ENCODE measurements around the gene DNM3. TPM values are rescaled to one million over a fixed set of nuclear protein-coding genes. Genes with fewer than 3 reads are reported as not detected.

The DNM3 gene
- total and polyA plus RNA-seq, 2 donors (not counting 1 experiment from before 2014, with no cell fraction given): 1.0 to 1.3 TPM

DNA sequence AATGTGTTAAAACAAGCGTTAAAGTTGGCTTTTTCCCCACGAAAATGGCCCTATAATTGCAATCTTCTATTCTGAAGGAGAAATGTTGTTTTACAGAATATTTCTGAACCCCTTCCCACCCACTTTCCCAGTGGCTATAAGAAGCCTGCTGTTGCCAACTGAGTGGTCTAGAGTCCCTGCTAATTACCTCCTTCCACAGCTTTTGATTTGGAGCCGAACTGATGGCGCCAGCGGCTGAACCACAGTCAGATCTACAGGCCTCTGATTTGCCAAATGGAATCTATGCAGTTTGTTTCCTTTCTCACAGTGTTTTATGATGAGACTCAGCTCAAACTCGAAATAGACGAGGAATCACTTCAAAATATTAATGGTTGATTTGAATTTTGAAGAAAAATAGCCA lies 503.1 kb downstream of the DNM3 start:
- Mint-ChIP-seq H3K27me3 (no peaks in the 10 kb centered on the region), H3K4me3 (peak overlapping the region; percentile 10), H3K9me3 (ENCODE audit: insufficient read depth) (peaks cover 11% of the 10 kb centered on the region), H3K27ac (peak overlapping the region; percentile 73), H3K4me1 (peaks cover 55% of the 10 kb centered on the region)
- ChIA-PET POLR2A (no interaction called here), CTCF (interaction anchor here (1.2 to 2.6 kb wide), 3 partner anchors 46 to 84 kb away, joined by 3 to 15 read pairs (median 13); no protein-coding TSS in a partner anchor)
- no peaks in the 10 kb centered on the region for H3K79me2 ChIP-seq (ENCODE audit: control insufficient read depth, insufficient read depth, low read length)
- TF ChIP-seq CTCF (IDR thresholded peaks at IDR 0.05) (no peak), EZH2 (IDR thresholded peaks at IDR 0.05; ENCODE audit: borderline replicate concordance, insufficient read depth, low read depth, low read length, poor library complexity, severe bottlenecking) (no peak)
- DNase-seq: no peak
- peak overlapping the region in 1 of 2 donors; percentile 48 for H3K27ac ChIP-seq (ENCODE audit: low read length in 2 of 2)
- ATAC-seq (ENCODE audit: low read depth): no peak
- WGBS (ENCODE audit: insufficient coverage): 100% methylated on average over 3 of the region's 7 CpGs
- H3K4me3 ChIP-seq (ENCODE audit: control extremely low read depth in 1 of 5, extremely low read depth in 1 of 5, insufficient read depth in 1 of 5, low read depth in 2 of 5, low read length in 4 of 5): no peak overlapping the region
- H2AFZ ChIP-seq (ENCODE audit: insufficient read depth, low read depth, low read length, poor library complexity, severe bottlenecking): peak overlapping the region; percentile 30
- no peaks in the 10 kb centered on the region for H4K20me1 ChIP-seq (ENCODE audit: control insufficient read depth, insufficient read depth, low read length, poor library complexity, severe bottlenecking)
- peaks cover 0 to 13% (median 0%) of the 10 kb centered on the region in 3 donors for H3K9me3 ChIP-seq (ENCODE audit: control extremely low read depth in 1 of 3, control insufficient read depth in 2 of 3, insufficient read depth in 1 of 3, low read length in 2 of 3)
- intact Hi-C loops (cut with micrococcal nuclease): loop anchor here (5.0 kb wide), 1 partner anchor 162 kb away; no protein-coding TSS in a partner anchor
- peak overlapping the region; percentile 49 for H3K4me2 ChIP-seq (replicated peaks; ENCODE audit: low read depth, low read length, poor library complexity, severe bottlenecking)
- no peaks in the 10 kb centered on the region for H3K36me3 ChIP-seq (replicated peaks in 1 of 2; ENCODE audit: control extremely low read depth in 1 of 2, control insufficient read depth in 1 of 2, extremely low read depth in 1 of 2, insufficient read depth in 2 of 2, low read length in 1 of 2)
- H3K4me1 ChIP-seq (ENCODE audit: control insufficient read depth in 2 of 2, insufficient read depth in 2 of 2, low read length in 2 of 2): peaks cover 34 to 45% of the 10 kb centered on the region in 2 donors
- no peaks in the 10 kb centered on the region for H3K27me3 ChIP-seq (replicated peaks in 1 of 4; ENCODE audit: control extremely low read depth in 1 of 4, control insufficient read depth in 3 of 4, insufficient read depth in 4 of 4, low read length in 3 of 4)
- H3K9ac ChIP-seq (ENCODE audit: low read length): peak overlapping the region; percentile 11

DNA sequence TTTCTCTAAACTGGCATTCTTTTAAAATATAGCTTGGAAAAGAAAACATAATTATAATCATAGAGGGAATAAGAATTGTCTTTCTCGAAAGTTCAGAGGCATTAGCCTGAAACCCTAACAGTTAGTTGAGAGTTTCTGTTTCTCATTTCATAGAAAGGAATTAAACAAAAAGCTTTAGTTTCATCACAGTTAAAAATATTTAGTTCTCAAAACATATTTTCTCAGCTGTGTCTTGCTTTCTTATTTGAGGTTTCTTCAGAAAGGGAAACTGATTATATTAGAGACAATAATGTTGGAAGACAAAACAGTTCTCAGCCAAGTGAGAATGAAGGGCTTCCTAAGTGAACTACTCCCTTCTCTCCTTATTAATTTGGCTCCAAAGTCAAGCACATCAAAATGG lies 503.8 kb downstream of the DNM3 start:
- Histone ChIP-seq H3K79me2 (ENCODE audit: control insufficient read depth, insufficient read depth, low read length) (no peaks in the 10 kb centered on the region), H2AFZ (ENCODE audit: insufficient read depth, low read depth, low read length, poor library complexity, severe bottlenecking) (no peak overlapping the region), H3K4me2 (replicated peaks; ENCODE audit: low read depth, low read length, poor library complexity, severe bottlenecking) (peak overlapping the region; percentile 20), H3K36me3 (replicated peaks in 1 of 2; ENCODE audit: control extremely low read depth in 1 of 2, control insufficient read depth in 1 of 2, extremely low read depth in 1 of 2, insufficient read depth in 2 of 2, low read length in 1 of 2) (no peaks in the 10 kb centered on the region), H3K27ac (ENCODE audit: low read length in 2 of 2) (peak overlapping the region in 1 of 2 donors; percentile 48), H3K27me3 (replicated peaks in 1 of 4; ENCODE audit: control extremely low read depth in 1 of 4, control insufficient read depth in 3 of 4, insufficient read depth in 4 of 4, low read length in 3 of 4) (no peaks in the 10 kb centered on the region), H3K9ac (ENCODE audit: low read length) (no peak overlapping the region), H3K4me3 (ENCODE audit: control extremely low read depth in 1 of 5, extremely low read depth in 1 of 5, insufficient read depth in 1 of 5, low read depth in 2 of 5, low read length in 4 of 5) (no peak overlapping the region), H3K4me1 (ENCODE audit: control insufficient read depth in 2 of 2, insufficient read depth in 2 of 2, low read length in 2 of 2) (peaks cover 32 to 45% of the 10 kb centered on the region in 2 donors), H3K9me3 (ENCODE audit: control extremely low read depth in 1 of 3, control insufficient read depth in 2 of 3, insufficient read depth in 1 of 3, low read length in 2 of 3) (peaks cover 0 to 13% (median 0%) of the 10 kb centered on the region in 3 donors), H4K20me1 (ENCODE audit: control insufficient read depth, insufficient read depth, low read length, poor library complexity, severe bottlenecking) (no peaks in the 10 kb centered on the region)
- Mint-ChIP-seq H3K27ac (no peak overlapping the region), H3K4me3 (no peak overlapping the region), H3K4me1 (peaks cover 49% of the 10 kb centered on the region), H3K9me3 (ENCODE audit: insufficient read depth) (peaks cover 11% of the 10 kb centered on the region), H3K27me3 (no peaks in the 10 kb centered on the region)
- TF ChIP-seq EZH2 (IDR thresholded peaks at IDR 0.05; ENCODE audit: borderline replicate concordance, insufficient read depth, low read depth, low read length, poor library complexity, severe bottlenecking) (no peak), CTCF (IDR thresholded peaks at IDR 0.05) (no peak)
- no peak for ATAC-seq (ENCODE audit: low read depth)
- ChIA-PET CTCF (no interaction called here), POLR2A (no interaction called here)
- WGBS (ENCODE audit: insufficient coverage): no CpG with 5 or more reads among the region's 1 CpG
- no peak for DNase-seq
- intact Hi-C loops (cut with micrococcal nuclease): no loop called here
